SU-DHL-6 (cell line): ENCODE results near the gene SCGB1D2.

Source experiments
- H2AFZ ChIP-seq: fragments of 200-600 bp; sonication (generic); 2 replicates; pipeline ENCODE4 v1.6.1; 2014; ENCODE audit warnings: low read depth, mild to moderate bottlenecking, moderate library complexity, mixed read lengths, antibody characterized with exemption, low read length; ENCODE audit not compliant: severe bottlenecking
- H3F3A ChIP-seq: fragments of 200-600 bp; shearing (Covaris generic); 2 replicates; pipeline ENCODE4 v1.6.0; 2016; ENCODE audit warnings: antibody characterized with exemption, mild to moderate bottlenecking; ENCODE audit not compliant: insufficient read depth
- H3K27ac ChIP-seq: fragments of 200-600 bp; sonication (generic); 2 replicates; pipeline ENCODE4 v1.5.1; 2016; ENCODE audit warnings: low read depth, mild to moderate bottlenecking, low read length, moderate library complexity, mixed read lengths
- H3K27me3 ChIP-seq: fragments of 200-600 bp; sonication (generic), shearing (Covaris generic); 2 replicates; pipeline ENCODE4 v1.6.0; 2014; ENCODE audit warnings: mild to moderate bottlenecking, low read length
- H3K36me3 ChIP-seq: fragments of 200-600 bp; sonication (generic); 2 replicates; pipeline ENCODE4 v1.6.1; 2014; ENCODE audit warnings: mild to moderate bottlenecking, low read length, mixed read lengths
- H3K4me2 ChIP-seq: fragments of 300-600, 200-600 bp; shearing (Covaris generic), sonication (generic); 2 replicates; pipeline ENCODE4 v1.6.0; 2014; ENCODE audit warnings: low read length, low read depth, mild to moderate bottlenecking; ENCODE audit not compliant: poor library complexity, severe bottlenecking
- H3K4me3 ChIP-seq: fragments of 200-600 bp; sonication (generic); 2 replicates; pipeline ENCODE4 v1.5.1; 2014; ENCODE audit warnings: antibody characterized with exemption, low read length, mild to moderate bottlenecking, mixed read lengths; ENCODE audit not compliant: insufficient read depth, poor library complexity, severe bottlenecking
- H3K79me2 ChIP-seq: fragments of 200-600 bp; sonication (generic); 2 replicates; pipeline ENCODE4 v1.6.1; 2014; ENCODE audit warnings: mild to moderate bottlenecking, low read length, moderate library complexity; ENCODE audit not compliant: insufficient read depth
- H3K9ac ChIP-seq: fragments of 200-600 bp; sonication (generic); 2 replicates; pipeline ENCODE4 v1.7.0; 2014; ENCODE audit warnings: mild to moderate bottlenecking, low read length
- H3K9me2 ChIP-seq: fragments of 200-600 bp; sonication (generic); replicated peaks from 2 replicates; pipeline ENCODE4 v1.6.1; 2014; ENCODE audit warnings: low read length; ENCODE audit not compliant: insufficient read depth
- H3K9me3 ChIP-seq: fragments of 200-600 bp; sonication (generic); 2 replicates; pipeline ENCODE4 v1.6.1; 2014; ENCODE audit warnings: low read length, mixed read lengths; ENCODE audit not compliant: insufficient read depth
- H4K20me1 ChIP-seq: fragments of 200-600 bp; sonication (generic); 2 replicates; pipeline ENCODE4 v1.6.1; 2014; ENCODE audit warnings: low read depth, mild to moderate bottlenecking, antibody characterized with exemption, low read length, moderate library complexity, mixed read lengths
- EZH2phosphoT487 ChIP-seq: fragments of 200-600 bp; sonication (generic), shearing (Covaris generic); conservative IDR thresholded peaks from 2 replicates; pipeline ENCODE4 v1.6.1; 2018; ENCODE audit warnings: mild to moderate bottlenecking, antibody characterized with exemption, low read length, moderate library complexity, mixed read lengths
- TF ChIP-seq, protein P1 (sequence below): fragments of 200-600 bp; sonication (generic); IDR thresholded peaks from one replicate; pipeline ENCODE4 v1.5.1; 2017; ENCODE audit warnings: antibody characterized with exemption, mild to moderate bottlenecking, low read length, moderate library complexity; ENCODE audit not compliant: insufficient read depth, poor library complexity, severe bottlenecking

Gene SCGB1D2

DNA sequence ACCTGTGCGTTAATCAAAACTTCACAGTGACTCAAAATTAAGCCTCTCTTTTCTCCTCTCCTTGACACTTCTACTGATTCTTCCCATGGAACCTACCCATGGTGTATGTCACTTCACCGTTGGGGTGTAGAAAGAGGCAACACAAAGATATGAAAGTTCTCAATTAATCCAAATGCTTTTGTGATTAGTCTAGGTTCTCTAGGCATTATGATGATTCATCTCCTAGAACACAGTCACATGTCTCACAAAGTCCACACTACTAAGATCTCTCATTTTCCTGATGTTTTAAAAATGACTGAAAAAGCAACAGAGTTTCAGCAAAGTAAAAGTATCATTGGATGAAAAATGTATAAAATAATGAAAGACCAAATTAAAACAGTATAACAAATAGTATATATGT, 14.2 kb downstream of the SCGB1D2 start:
- TF ChIP-seq EZH2phosphoT487 = no peak
- TF ChIP-seq, protein P1, sequence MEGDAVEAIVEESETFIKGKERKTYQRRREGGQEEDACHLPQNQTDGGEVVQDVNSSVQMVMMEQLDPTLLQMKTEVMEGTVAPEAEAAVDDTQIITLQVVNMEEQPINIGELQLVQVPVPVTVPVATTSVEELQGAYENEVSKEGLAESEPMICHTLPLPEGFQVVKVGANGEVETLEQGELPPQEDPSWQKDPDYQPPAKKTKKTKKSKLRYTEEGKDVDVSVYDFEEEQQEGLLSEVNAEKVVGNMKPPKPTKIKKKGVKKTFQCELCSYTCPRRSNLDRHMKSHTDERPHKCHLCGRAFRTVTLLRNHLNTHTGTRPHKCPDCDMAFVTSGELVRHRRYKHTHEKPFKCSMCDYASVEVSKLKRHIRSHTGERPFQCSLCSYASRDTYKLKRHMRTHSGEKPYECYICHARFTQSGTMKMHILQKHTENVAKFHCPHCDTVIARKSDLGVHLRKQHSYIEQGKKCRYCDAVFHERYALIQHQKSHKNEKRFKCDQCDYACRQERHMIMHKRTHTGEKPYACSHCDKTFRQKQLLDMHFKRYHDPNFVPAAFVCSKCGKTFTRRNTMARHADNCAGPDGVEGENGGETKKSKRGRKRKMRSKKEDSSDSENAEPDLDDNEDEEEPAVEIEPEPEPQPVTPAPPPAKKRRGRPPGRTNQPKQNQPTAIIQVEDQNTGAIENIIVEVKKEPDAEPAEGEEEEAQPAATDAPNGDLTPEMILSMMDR = no peak

DNA sequence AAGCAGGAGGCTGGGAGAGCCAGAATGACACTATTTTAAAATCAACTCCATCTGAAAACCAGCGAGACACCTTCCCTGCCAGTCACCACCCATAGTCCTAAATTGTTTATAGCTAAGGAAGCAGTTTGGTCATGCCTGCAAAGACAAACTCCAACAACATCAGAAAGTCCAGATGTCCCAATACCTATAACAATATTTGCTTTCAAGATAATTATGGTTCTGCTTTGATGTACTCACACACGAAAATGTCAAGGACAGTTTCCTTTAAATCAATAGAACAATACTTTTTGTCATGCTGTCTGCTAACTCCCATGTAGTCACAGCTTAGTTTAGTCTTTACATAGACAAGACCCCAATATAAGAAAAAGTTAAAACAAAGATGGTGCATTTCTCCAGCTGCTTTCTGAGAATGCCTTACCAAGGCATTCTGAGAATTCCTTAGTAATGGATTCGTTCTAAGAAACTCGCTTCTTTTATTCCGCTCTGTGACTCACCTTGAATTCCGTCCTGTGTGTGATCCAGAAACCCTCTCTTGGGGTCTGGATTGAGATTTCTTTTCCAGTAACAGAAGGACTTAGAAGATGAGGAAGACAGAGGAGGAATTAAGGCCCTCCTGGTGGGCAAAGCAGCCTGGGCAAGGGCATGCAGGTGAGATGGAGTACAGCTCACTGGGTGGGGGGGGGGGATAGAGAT, 18.4 kb downstream of the SCGB1D2 start:
- Histone ChIP-seq H3K9me3 (no peaks in the 10 kb centered on the region), H2AFZ (no peak overlapping the region), H3K27me3 (no peaks in the 10 kb centered on the region), H3K4me3 (no peak overlapping the region), H3K27ac (no peak overlapping the region), H3K4me2 (no peak overlapping the region), H3K36me3 (no peaks in the 10 kb centered on the region), H3K9ac (no peak overlapping the region), H3F3A (no peaks in the 10 kb centered on the region), H4K20me1 (no peaks in the 10 kb centered on the region), H3K79me2 (no peaks in the 10 kb centered on the region), H3K9me2 (no peaks in the 10 kb centered on the region)
- no peak for TF ChIP-seq EZH2phosphoT487
- TF ChIP-seq, protein P1 = no peak

More for the DNA sequence above, 14.2 kb downstream of the SCGB1D2 start:
- Histone ChIP-seq H3K4me2 (no peak overlapping the region), H3K9ac (no peak overlapping the region), H3K79me2 (no peaks in the 10 kb centered on the region), H3K9me2 (no peaks in the 10 kb centered on the region), H4K20me1 (no peaks in the 10 kb centered on the region), H3K27ac (no peak overlapping the region), H3K36me3 (no peaks in the 10 kb centered on the region), H3K9me3 (peaks cover 20% of the 10 kb centered on the region; the same call in 1 of the 2 replicates), H3K4me3 (no peak overlapping the region), H2AFZ (no peak overlapping the region), H3F3A (no peaks in the 10 kb centered on the region), H3K27me3 (no peaks in the 10 kb centered on the region)

- no peak overlapping the region for H2AFZ ChIP-seq
- H3K36me3 ChIP-seq = no peaks in the 10 kb centered on the region
- no peaks in the 10 kb centered on the region for H3F3A ChIP-seq
- no peaks in the 10 kb centered on the region for H3K9me2 ChIP-seq
- H3K9me3 ChIP-seq = no peaks in the 10 kb centered on the region
- no peak overlapping the region for H3K4me3 ChIP-seq
- H4K20me1 ChIP-seq = no peaks in the 10 kb centered on the region
- H3K27me3 ChIP-seq = no peaks in the 10 kb centered on the region
- no peak for TF ChIP-seq EZH2phosphoT487
- TF ChIP-seq, protein P1 = no peak
- no peak overlapping the region for H3K4me2 ChIP-seq
- H3K79me2 ChIP-seq = no peaks in the 10 kb centered on the region
- no peak overlapping the region for H3K9ac ChIP-seq
- H3K27ac ChIP-seq = no peak overlapping the region
These were observed 22.0 kb downstream of the SCGB1D2 start for GRCh38 chr11:62264004-62264403.
